Middle frontal gyrus (tissue), 1 donor: ENCODE measurements around the gene SPATA22.
"Not testable (repeated sequence)": the region's sequence is repeated elsewhere in the genome, so short reads cannot be mapped to it uniquely, and the experiment has no call there.

ENCODE experiments used
- DNase-seq: peaks from one replicate; pipeline ENCODE4 v3.0.0-alpha.2; 2015; ENCODE audit warnings: low spot score; ENCODE audit errors: extremely low spot score

Gene SPATA22

GRCh38 chr17:3475251-3475685 lies 3.6 kb upstream of the SPATA22 start:
- DNase-seq, result no peak

- DNase-seq, result no peak
These were observed 2.6 kb upstream of the SPATA22 start for GRCh38 chr17:3474212-3474611.

DNA sequence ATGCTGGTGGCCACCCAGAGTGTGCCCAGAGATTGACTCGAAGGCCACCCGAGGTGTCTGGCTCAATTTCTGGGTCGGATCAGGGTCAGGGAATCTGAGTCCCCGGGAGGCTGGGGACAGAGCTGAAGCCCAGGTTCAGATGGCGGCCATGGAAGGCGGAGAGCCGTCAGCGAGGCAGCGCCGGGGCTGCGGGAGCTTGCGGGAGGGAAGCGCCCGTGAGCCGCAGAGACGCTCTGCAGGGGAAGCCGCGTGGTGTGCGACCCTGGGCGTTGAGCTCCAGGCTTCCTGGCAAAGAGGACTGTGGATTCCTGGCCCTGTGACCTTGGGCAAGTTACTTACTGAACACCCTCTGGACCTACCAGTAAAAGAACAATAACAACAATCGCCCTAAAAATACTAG lies 518 bp upstream of the SPATA22 start:
- no peak for DNase-seq

DNA sequence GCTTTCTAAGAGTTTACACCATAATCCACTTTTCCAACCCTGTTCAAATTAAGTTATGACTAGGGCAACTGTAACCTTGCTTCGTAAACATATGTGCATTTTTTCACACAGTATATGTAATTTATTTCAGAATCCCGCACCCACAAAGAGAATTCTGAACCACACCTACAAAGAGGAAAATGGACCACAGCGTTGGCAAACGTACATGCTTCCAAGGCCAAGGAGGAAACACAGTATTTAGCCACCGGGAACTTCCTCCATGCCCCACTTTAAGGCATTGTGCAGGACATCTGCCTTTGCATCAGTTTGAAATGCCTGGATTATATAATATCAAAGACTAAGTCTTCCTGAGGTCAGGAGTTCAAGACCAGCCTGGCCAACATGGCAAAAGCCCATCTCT lies 2.1 kb downstream of the SPATA22 start:
- DNase-seq, result no peak

DNA sequence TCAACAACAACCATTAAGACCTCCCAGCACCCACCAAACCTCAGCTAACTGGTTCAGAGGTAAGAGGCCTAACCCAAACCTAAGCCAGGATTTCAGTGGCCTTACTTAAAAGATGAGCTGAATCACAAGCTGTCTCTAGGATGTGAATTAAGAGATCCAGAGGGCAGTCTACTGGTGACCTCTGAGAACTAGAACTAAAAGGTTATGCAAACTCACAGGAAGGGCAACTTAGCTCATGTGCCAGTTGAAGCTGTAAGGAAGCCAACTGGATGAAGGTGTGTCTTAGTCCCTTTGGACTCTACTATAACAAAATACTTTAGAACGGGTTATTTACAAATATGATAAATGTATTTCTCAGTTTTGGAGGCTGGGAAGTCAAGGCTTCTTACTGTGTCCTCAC lies 5.3 kb downstream of the SPATA22 start:
- DNase-seq, result not testable (repeated sequence)

- DNase-seq, result no peak
These were observed 23.5 kb downstream of the SPATA22 start for GRCh38 chr17:3448059-3448665.

GRCh38 chr17:3447625-3448024 lies 24.0 kb downstream of the SPATA22 start:
- no peak for DNase-seq

DNA sequence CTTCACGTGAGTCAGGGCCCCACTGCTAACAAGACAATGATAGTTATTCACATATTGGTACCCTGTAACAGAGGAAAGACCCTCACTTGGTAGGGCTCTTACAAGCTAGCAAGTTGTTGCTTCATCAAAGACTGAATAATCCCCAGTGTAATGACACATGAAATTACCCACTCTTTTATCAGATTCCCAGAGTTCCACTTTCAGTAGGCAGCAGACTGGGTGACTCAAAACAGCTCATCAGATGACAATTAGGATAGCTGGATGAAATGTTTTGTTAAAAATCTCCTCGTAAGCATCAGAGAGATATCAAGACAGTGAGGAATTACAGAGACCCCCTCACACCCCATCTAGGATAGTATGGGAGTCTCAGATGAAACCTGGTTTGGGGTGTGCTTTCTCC lies 31.2 kb downstream of the SPATA22 start:
- DNase-seq, result no peak

DNA sequence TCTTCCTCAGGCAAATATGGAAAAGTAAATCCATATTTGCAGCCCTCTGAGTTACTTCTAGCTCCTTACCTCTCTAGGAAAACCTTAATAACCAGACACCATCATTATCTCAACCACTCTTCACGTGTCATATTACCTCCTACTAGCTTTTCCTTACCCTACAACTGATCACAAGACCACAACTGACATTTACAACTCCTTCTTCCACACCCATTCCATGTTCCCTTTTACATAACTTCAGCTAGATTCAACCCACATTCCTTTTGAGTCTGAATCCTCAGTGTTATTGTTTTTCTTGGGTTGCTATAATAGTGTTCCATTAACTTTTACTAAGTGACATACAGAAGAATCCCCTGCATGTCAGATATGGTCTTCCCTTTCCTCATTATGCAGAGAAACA lies 33.3 kb downstream of the SPATA22 start:
- DNase-seq, result no peak

DNA sequence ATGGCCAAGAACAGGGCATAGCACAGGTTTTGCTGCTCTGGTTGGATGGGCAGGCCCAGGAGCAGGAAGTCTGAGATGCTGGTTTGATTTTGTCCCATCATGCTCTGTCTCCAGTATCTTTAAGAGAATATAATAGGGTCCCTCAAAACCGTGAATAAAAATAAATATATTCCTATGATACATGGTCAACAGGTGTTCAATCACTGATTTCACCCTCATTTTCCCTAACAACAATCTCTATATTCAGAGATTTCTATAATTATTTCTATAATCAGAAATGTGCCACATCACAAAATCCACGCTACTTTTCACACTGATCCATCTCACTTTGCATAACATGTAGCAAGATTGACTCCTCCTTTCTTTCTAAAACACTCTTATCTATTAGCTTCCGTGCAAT lies 37.9 kb downstream of the SPATA22 start, which contains the start of gene OR1E2:
Gene OR1E2 (minus strand): TSS at position 101 of the 400 bp plus-strand sequence. CDS start 0 bp downstream, at position 101.
- no peak for DNase-seq

GRCh38 chr17:3433215-3433614 lies 38.4 kb downstream of the SPATA22 start:
- not testable (repeated sequence) for DNase-seq

DNA sequence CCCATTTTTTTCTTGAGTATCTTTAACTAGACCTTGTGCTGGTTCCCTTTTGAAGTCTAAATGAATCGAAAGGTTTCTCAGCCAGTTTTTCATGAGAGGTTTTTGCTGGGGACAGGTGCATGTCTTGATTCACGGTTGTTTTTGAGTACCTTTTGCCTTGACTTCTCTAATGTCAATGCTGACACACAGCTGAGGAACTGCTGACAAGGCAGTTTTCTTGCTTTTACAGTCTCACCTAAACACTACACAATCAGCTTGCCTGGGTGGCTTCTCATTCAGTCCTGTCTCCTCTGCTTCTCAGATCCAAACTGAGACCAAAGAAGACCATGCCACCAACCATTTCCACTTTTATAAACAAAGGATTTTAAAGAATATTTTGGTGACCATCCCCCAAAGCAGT lies 53.4 kb downstream of the SPATA22 start:
- DNase-seq, result no peak

DNA sequence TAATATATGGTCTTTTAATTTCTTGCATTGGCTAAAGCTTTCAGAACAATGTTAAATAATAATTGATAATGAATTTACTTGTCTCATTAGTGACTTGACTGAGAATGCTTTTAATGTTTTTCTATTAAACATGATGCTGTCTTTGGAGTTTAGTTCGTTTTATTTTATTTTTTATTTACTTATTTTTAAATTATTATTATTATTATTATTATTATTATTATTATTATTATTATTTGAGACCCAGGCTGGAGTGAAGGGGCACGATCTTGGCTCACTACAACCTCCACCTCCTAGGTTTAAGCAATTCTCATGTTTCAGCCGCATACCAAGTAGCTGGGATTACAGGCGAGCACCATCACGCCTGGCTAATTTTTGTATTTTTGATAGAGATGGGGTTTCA lies 56.0 kb downstream of the SPATA22 start:
- no peak for DNase-seq

DNA sequence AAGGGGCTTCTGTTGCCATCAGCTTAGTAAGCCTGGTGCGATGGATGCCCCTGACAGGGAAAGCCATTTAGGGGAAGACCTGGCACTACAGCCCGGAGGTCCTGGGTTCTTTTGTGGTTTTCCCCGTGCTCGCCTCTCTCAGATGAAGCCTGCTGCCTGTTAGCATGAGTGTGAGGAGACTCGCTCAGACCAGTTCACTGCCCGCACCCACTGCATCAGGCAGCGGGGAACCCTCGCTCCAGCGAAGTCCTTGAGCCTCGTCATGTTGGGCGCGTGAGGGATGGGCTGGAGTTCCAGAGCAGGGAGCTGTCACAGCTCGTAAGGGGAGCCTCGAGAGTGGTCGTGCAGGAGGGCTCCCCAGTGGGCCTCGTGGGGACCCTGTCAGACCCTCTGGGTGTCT lies 59.4 kb downstream of the SPATA22 start:
- DNase-seq, result not testable (repeated sequence)

DNA sequence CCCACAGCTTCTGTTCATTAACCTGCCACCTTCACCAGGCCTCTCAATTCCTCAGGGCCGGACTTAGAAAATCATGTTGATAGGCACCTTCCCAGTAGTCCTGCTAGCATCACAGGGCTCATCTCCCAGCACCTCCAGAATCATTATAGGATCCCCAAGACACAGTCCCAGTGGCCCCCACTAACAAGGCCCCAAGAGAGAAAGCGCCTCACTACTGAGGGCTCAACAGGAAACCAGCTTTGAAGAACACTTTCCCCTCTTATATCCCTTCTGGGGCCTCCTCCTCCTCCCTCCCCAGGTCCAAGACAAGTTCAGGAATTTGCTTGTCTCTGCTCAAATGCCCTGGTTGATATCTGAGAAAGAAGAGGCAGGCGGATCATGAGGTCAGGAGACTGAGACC lies 60.5 kb downstream of the SPATA22 start, which contains the start of gene OR3A3:
Gene OR3A3 (plus strand): TSS at position 301 of the 400 bp plus-strand sequence.
- no peak for DNase-seq

GRCh38 chr17:3403856-3404255 lies 67.8 kb downstream of the SPATA22 start:
- DNase-seq, result not testable (repeated sequence)

GRCh38 chr17:3401786-3402185 lies 69.8 kb downstream of the SPATA22 start:
- DNase-seq, result no peak

DNA sequence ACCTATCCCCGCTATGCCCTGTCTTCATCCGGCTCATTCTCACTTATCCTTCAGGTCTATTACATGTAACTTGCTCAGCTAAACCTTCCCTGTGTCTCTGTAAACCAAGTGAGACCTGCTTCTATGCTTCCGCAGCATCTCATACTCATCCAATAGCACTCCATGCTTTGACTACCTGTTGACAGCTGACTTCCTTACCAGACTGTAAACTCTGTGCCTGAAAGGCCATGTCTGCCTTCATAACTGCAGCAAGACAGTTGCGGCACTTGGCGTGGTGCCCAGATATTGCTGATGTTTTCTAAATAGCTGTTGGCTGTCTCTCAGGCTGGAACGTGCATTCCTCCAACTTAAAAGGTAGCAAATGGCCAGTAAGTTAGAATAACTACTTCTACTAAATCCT lies 71.6 kb downstream of the SPATA22 start:
- DNase-seq, result no peak

- no peak for DNase-seq
These were observed 73.3 kb downstream of the SPATA22 start, which contains the start of gene OR1E1 for GRCh38 chr17:3398310-3398709. TSS of gene OR1E1 (minus strand) at chr17:3398410. CDS start at chr17:3398410, 0 bp downstream.

DNA sequence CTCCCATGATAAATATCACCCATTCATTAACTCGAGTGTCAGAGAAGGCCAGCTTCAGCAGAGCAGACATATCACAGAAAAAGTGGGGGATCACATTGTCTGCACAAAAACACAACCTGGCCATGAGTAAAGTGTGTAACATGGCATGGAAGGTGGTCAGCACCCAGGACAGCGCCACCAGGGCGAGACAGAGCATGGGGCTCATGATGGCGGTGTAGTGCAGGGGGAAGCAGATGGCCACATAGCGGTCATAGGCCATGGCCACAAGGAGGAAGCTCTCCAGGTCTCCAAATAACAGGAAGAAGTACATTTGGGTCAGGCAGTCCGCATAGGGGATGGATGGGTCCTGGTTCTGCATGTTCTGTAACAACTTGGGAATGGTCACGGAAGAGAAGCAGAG lies 73.8 kb downstream of the SPATA22 start:
- not testable (repeated sequence) for DNase-seq
